ENCODE results near the gene SEMA3B.
"Not testable (repeated sequence)": the region's sequence is repeated elsewhere in the genome, so short reads cannot be mapped to it uniquely, and the experiment has no call there.

The SEMA3B gene

DNA sequence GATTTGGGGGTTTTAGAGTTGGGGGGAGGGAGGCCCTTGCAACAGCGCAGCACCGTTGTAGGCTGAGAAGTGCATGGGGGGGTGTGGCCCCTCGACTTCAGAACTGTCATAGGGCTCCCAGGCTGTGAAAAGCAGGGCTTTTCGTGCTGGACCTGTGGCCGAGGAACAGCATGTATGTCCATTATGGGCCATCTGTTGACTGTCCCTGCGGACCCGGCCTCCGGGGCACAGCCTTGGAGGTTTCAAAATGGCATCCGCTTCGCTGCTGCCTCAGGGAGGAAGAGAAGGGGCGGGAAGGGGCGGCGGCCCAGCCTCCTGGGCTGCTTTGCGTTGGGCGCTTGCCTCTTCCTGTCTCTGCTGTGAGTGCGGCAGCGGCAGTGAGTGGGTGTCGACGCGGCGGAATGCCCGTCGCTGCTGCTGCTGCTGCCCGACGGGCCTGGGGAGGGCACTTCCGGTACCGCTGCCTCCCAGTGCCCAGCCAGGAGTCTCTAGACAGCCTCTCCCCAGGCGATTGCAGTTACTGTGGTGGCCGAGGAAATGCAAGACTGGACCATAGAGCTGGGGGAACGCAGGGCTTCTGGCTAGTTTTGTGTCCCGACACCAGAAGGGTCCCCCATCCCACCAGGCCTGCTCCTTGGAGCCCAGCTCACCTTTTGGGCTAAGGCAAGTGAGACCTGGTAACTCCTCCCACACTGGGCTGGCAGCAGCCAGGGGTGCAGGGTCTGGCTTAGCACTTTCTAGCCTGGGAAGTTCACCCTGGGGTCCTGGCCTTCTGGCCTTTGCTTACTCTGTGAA, 31.0 kb upstream of the SEMA3B start:
- DNase-seq, result peak in 47 of 56 donors; percentile 19 to 81 (median 58)

DNA sequence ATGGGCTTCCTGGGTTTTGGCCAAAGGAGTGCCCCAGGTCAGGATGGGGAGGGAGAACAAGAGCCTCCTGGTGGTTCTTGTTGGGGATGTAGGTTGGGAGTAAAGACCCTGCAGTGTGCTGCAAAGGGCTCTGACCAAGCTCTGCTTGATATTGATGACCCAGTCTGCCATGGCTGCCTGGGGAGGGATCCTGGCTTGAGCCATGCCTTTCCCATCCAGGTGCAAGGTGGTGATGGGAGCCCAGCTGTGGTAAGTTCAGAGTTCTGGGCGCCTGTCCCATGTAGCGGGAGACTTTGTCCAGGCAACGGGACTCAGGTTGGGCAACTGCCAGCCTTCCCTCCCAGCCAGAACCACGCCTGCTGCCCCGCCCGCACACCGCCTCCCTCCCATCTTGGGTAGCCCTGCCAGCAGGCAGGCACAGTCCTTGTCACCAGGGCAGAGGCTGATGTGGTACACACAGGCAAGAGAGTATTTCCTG, 30.4 kb upstream of the SEMA3B start:
- DNase-seq, result peak in 44 of 56 donors; percentile 6 to 86 (median 56)

DNA sequence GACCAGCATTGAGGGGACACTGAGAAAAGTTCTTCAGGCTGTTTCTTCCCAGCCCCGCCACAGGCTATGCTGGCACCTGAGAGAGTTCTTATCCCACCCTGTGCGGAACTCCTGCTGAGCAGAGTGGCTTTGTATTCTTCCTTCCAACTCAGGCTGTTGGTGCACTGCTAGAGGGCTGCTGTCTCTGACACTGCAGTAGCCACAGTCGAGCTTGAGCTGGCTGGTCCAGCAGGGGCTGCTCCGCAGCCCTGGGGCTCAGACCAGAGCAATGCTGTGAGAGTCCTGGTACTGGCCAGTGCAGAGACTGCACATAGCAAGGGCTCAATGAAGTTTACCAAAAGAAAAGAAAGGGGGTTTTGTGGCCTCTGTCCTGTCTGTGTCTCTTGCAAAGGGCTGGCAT, 29.3 kb upstream of the SEMA3B start:
- no peak for DNase-seq

DNA sequence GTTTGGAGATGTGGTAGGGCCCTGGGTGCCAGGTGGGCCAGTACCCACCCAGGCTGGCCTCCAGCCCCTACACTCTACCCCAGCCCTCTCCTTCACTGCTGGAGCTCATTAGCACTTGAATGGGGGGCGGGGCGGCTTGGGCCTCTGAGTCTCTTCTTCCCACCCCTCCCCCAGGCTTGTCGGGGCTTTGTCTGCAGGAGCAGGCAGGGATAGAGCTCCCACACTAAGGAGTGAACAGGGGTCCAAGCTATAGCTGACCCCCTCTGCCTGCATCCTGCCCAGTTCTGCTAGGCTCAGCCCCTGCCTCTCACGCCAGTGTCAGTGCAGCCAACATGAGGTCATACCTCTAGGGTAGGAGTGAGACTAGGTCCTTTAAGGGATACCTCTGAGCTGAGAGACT, 27.8 kb upstream of the SEMA3B start:
- peak in 3 of 56 donors; percentile 10 to 36 (median 11) for DNase-seq

DNA sequence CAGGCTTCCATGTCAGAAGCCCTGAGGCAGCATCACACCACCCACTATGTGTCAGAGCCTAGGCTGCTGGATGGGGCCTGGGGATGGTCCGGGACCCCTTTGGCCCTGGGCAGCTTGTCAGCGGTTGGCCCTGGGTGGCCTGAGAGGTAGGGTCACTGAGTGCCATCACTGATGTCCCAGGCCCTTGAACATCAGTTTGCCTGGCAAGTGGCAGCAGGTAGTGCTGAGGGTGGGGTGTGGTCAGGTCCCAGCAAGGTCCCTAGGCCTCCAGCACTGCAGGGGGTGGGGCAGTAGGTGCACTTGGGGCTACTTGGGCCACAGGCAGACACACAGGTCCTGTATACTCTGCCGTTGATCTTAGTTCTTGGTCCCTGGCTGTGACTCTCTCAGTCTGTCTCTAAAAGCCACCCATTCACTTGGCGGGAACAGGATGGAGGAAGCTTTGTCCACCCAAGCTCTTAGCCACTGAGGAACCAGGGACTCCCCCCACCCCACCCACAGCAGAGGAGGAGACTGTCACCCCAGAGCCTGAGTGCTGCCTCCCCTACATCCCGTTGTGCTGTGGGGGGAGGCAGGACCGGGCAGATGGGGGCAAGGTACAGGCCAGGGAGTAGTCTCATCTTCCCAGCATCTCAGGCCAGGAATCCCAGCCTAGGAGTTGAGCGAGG, 27.1 kb upstream of the SEMA3B start:
- no peak for DNase-seq

DNA sequence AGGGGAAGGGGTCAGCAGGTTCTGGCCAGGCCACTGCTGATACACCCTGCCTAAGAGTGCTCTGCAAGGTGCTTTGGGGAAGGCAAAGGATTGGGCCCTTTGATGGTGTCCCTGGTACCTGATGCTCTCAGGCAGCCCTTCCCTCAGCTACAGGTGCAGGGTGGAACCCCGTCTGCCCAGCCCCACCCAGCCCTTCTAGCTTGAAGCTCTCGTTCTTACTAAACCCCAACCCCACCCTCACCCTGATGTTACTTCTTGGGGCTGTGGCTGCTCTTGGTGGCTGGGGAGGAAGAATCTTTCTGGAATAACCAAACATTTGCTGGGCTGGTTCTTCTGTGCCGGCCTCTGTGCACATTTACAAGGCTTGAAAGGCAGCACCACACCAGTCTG, 26.6 kb upstream of the SEMA3B start:
- DNase-seq, result no peak

DNA sequence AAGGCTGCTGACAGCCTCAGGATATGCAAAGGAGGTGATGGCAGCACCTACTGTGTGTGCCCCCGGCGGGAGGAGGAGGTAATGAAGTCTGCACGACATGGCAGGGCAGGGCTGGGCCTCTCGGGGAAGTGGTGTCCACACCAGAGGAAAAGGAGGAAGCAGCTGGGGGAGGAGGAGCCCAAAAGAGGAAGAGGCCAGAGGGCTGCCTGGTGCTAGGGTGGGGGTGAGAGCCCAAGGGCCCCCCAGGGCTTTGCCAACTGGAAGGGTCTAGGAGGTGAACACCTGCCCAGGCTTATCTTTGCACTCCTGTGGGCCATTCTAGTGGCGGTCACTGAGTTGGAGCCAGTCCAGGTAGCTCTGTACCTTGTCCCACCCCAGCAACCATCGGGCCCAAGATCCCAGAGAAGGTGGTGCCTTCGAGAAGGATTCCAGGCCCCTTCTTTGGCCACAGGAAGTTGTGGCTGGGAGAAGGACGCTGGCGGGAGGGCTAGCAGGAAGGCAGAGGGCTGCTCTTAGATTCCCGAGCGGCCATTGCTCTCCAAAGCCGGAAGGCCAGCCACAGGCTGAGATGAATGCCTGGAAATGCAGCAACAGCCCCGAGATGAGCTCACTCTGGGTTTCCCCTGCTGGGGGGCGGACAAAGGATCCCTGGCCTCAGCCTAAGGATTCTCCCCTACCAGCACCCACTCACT, 25.9 kb upstream of the SEMA3B start:
- peak in 20 of 56 donors; percentile 17 to 58 (median 35) for DNase-seq

DNA sequence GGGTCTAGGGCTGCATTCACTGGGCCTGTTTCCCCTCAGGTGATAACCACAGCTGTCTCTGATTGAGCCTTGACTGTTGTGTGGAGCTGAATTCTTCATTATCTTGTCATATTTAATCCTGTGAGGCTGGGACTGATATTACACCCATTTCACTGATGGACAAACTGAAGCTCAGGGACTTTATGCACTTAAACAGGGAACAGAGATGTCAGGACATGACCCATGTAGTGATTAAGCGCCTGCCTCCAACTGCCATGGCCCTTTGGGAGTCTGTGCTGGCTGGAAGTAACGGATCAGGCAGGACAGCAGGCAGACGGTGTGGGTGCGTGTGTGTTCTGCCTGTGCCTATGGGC, 25.4 kb upstream of the SEMA3B start:
- no peak for DNase-seq

DNA sequence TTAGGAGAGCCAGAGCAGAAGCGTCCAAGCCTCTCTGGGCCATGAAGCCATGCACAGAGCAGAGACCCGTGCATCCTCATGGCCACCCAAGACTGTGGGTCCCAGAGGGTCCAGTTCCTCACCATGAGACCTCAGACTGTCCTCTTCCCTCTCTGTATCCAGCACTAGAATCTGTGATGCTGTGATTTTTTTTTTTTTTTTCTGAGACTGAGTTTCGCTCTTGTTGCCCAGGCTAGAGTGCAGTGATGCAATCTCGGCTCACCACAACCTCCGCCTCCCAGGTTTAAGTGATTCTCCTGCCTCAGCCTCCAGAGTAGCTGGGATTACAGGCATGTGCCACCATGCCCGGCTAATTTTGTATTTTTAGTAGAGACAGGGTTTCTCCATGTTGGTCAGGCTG, 24.1 kb upstream of the SEMA3B start:
- DNase-seq, result not testable (repeated sequence)

DNA sequence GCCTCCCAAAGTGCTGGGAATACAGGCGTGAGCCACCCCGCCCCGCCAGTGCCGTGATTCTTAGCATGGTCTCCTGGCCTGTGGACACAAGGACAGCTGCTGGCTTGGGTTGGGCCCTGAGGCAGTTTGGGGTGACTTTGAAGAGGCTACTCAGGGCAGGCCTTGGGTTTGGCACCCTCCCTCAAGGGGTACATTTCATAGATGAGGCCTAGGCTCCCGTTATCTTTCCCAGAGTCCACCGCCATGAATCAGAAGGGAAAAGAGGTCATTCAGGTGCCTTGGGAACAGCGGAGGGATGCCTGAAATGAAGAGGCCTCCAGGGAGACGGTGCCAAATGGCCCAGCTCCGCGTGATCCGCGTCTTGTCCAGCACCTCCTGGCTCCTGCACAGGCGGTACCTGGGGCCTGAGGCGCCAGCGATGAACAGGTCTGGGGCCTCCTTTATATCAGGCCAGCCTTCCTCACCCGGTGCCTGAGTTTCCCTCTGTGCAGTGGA, 23.6 kb upstream of the SEMA3B start:
- no peak for DNase-seq

DNA sequence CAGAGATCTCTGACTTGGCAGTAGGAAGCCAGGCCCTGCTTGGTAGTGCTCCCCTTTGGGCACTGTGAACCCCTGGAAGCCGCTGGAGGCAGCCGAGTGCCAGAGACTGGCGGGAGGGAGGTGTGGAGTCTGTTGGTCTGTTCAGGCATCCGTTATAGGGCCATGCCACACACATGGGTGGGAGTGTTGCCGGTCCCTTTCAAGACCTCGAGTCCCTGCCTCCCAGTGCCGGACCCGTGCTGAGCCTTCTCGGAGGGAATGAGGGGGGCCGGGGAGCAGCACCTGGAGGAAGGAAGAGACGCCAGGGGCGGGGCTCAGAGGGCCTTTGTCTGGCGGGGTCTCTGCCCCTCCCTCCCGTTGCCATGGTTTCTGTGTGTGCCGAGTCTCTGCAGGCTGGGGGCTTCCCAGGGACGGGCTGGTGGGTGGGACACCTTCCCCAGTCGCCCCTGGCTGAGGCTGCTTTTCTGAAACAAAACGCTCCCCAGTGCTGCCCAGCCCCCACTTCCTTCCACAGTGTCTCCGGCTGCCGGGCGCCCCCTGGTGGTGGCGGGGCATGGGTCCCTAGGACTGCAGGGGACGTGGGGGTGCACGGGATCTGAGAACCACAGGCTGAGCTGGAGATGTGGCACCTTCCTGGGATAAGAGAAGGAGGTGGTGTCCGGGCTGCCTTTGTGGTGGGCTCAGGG, 23.0 kb upstream of the SEMA3B start:
- DNase-seq, result peak in 55 of 56 donors; percentile 32 to 92 (median 75)

DNA sequence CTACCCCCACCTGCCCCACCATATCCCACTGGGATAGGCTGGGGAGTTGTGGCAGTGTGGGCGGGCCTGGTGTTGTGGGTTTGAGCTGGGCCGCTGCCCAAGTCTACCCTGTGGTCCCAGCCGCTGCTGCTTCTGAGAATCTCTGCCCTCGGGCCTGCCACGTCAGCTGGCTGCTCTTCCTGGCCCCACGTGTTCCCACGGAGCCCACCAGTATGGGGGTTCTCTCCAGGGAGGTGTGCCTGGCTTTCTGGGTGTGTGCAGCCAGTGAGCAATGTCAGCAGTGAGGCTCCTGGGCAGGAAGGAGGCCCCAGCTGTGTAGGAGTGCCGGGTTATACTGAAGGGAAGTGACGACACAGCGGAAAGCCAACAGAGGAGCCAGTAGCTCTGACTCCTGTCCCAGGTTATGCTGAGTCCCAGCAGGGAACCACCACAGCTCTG, 22.4 kb upstream of the SEMA3B start:
- no peak for DNase-seq

DNA sequence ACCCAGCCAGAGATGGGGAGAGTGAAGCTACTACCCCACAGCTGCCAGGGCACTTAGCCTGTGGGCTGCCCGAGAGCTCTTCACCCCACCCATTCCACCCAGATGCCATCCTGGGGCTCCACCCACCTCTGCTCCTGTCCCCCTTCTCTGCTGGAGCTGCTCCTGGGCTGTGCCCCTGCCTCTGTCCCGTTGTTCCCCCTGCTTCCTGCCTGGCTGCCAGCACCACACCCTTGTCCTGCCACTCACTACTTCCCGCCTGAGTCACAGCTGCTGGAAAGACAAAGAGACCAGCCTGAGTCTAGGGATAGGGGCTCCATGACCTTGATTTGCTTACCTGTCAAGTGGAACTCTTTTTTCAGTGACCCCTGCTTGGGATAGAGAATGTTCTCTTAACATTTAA, 20.6 kb upstream of the SEMA3B start:
- no peak for DNase-seq

DNA sequence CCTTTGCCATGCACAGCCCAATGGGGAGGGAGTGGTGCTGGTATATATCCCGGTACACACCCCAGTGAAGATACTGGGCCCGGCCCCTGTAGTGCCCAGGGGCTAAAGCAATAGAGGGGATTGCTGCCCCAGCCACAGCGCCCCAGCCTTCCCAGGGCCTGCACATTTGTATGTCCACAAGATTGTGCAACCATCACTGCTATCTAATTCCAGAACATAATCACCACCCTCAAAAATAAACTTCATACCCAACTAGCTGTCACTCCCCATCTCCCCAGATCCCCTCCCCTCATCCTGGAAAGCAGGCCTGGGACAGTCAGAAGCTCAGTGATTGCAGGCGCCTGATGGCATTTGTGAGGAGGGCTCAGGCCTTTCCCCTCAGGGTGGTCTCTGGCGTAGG, 19.5 kb upstream of the SEMA3B start:
- no peak for DNase-seq

DNA sequence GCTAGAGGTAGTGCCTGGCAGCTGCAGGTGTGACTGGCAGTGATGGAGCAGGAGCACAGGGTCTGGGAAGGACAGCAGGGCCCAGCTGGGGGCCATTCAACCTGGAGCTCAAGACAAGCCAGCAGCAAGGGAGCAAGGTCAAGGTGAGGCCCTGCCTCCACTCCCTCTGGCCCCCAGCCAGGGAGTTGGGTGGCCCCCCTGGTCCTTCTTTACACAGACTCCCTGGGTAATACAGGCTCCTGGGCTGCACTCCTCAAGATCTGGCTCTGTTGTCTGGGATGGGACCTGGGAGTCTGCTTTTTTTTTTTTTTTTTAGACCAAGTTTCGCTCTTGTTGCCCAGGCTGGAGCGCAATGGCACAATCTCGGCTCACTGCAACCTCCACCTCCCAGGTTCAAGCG, 18.4 kb upstream of the SEMA3B start:
- DNase-seq, result no peak

DNA sequence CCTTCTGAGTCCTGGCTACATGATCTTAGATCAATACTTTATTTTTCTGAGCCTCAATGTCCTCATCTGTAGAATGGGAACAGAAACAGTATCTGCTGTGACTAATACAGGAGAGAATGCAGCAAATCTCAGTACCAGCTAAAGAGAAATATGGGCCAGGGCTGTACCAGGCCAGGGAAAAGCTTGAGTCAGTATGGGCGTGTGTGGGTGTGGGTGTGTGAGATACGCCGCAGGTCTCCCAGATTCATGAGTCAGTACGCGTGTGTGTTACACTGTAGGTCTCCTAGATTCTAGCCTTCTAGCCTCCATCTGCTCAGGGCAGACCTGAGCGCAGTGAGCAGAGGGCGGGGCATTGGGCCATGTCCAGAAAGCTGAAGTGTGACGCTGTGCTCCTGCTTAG, 17.7 kb upstream of the SEMA3B start:
- no peak for DNase-seq

DNA sequence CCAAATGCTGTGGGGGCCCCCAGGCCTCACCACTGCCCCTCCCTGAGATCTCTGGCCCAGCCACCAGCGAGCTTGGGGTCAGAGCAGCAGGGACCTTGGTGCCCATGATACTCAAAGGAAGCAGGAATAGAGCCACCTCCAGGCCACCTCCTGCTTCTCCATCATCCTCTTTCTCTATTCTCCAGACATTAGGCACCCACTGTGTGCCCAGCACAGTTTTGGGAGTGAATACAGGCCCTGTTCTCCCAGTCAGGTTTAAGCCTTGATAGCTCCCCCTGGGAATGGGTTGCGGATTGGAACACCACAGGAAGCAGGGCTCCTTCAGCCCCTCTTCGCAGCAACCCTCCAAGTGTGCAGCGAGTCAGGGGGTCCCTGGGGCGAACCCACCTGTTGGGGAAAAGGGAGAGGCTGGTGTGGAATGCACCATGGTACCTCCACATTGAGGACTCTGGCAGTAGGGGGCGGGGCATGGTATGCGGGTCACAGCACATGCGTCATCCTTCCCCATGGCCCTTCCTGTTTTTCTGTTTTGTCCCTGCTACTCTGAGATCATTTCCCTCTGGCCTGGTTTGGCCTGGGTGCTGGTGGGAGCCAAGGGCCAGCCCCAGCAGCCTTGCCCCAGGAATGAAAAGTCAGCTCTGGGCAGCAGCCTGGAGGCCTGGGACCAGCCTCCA, 14.2 kb upstream of the SEMA3B start:
- peak in 4 of 56 donors; percentile 13 to 32 (median 18) for DNase-seq

DNA sequence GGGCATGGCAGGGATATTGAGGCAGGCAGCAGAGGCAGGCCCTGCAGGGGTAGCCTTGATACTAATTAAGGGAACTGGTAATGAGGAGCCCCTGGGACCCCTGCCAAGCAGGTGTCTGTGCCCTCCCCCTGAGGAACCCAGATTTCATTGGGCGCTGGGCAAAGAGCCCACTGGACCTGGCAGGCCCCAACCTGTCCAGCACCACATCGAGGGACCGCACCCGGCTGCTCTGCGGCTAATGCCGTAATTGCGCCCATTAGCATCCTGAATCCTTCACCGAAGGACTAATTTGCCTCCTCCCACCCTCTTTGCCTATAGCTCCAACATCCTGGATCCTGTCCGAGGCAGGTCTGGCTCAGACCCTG, 13.7 kb upstream of the SEMA3B start:
- no peak for DNase-seq

DNA sequence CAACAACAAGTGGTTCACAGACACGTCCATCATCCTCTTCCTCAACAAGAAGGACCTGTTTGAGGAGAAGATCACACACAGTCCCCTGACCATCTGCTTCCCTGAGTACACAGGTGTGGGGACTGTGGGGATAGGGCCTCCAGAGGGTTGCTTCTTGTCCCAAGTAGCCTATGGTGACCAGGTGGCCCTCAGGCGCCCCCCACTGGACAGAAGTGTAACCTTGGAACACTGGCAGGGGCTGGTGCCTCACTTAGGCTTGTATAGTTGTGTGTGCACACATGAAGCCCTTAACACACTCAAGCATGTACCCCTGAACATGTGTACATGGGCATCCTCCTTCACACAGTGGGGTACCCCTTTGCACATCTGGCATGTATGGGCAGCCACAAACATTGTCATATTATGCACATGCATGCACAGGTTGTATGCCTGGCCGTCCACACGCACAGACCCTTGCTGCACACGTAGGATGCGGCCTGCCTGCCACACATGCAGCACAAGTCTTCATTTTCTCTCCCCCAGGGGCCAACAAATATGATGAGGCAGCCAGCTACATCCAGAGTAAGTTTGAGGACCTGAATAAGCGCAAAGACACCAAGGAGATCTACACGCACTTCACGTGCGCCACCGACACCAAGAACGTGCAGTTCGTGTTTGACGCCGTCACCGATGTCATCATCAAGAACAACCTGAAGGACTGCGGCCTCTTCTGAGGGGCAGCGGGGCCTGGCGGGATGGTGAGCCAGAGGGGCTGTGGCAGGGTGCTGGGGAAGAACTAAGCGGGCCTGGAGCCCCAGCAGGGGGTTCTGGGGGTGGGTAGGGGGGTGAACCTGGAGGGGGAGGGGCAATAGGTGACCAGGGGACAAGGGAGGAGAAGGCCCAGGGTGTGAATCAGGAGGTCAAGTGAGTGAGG, 11.7 kb upstream of the SEMA3B start:
- DNase-seq, result peak in 11 of 56 donors; percentile 18 to 46 (median 22)
